Fibroblast of lung (primary cell): Measurements from ENCODE around the gene TAOK1. TPM values are rescaled to one million over a fixed set of nuclear protein-coding genes. Genes with fewer than 3 reads are reported as not detected.
A peak's percentile ranks its signal among the peaks of the same experiment; 100 is the strongest.

ENCODE experiments used
- DNase-seq, 2 donors: peaks; one replicate each; pipeline versions ENCODE4 v3.0.0 to v3.0.0-alpha.2; 2010; ENCODE audit warnings: low read depth in 2 of 2
- H2AFZ ChIP-seq: 2 replicates; pipeline ENCODE4 v1.5.1; 2012; ENCODE audit warnings: low read length, control low read depth, inconsistent platforms
- H3K27ac ChIP-seq: 2 replicates; pipeline ENCODE4 v1.5.1; 2011; ENCODE audit warnings: low read length, control low read depth; ENCODE audit not compliant: insufficient read depth
- H3K27me3 ChIP-seq: 2 replicates; pipeline ENCODE4 v1.5.1; 2011; ENCODE audit warnings: mild to moderate bottlenecking, low read length; ENCODE audit not compliant: control insufficient read depth, insufficient read depth
- H3K36me3 ChIP-seq: 2 replicates; pipeline ENCODE4 v1.5.1; 2011; ENCODE audit warnings: low read length; ENCODE audit not compliant: control insufficient read depth, insufficient read depth
- H3K4me1 ChIP-seq: 2 replicates; pipeline ENCODE4 v1.5.1; 2011; ENCODE audit warnings: low read length; ENCODE audit not compliant: control insufficient read depth, insufficient read depth; ENCODE audit errors: extremely low read depth
- H3K4me2 ChIP-seq: 2 replicates; pipeline ENCODE4 v1.5.1; 2011; ENCODE audit warnings: low read length, control low read depth; ENCODE audit not compliant: insufficient read depth; ENCODE audit errors: extremely low read depth
- H3K4me3 ChIP-seq, 4 experiments: fragments of 200-600 bp in 1 of 4; sonication (generic) in 1 of 4; replicated peaks in 1 of 4; 2 replicates each; pipeline ENCODE4 v1.5.1; 2011 to 2016; ENCODE audit warnings: low read length in 4 of 4, low read depth in 3 of 4, mild to moderate bottlenecking in 3 of 4, control low read depth in 2 of 4, inconsistent platforms in 1 of 4, mixed read lengths in 1 of 4; ENCODE audit not compliant: insufficient read depth in 1 of 4; ENCODE audit errors: control extremely low read depth in 1 of 4
- H3K79me2 ChIP-seq: 2 replicates; pipeline ENCODE4 v1.5.1; 2012; ENCODE audit warnings: mild to moderate bottlenecking, low read length, inconsistent platforms; ENCODE audit not compliant: control insufficient read depth, insufficient read depth
- H3K9ac ChIP-seq: 2 replicates; pipeline ENCODE4 v1.5.1; 2011; ENCODE audit warnings: mild to moderate bottlenecking, low read length, control low read depth; ENCODE audit not compliant: insufficient read depth
- H3K9me3 ChIP-seq: 2 replicates; pipeline ENCODE4 v1.5.1; 2012; ENCODE audit warnings: low read depth, low read length; ENCODE audit not compliant: control insufficient read depth, insufficient read depth
- H4K20me1 ChIP-seq: 2 replicates; pipeline ENCODE4 v1.5.1; 2011; ENCODE audit warnings: low read length; ENCODE audit not compliant: control insufficient read depth, insufficient read depth; ENCODE audit errors: extremely low read depth
- EZH2 ChIP-seq: IDR thresholded peaks from 2 replicates; pipeline ENCODE4 v1.5.1; 2012; ENCODE audit warnings: low read length, control low read depth, mild to moderate bottlenecking; ENCODE audit errors: missing control alignments
- polyA plus RNA-seq, 2 donors: library from polyadenylated mRNA; depleted of rRNA in 1 of 2; stranded (reverse) in 1 of 2; unstranded in 1 of 2; fragments of >200 nt; gene quantifications; 2 replicates each; pipeline ENCODE4 v1.2.1, GENCODE V29; 2011 to 2012; ENCODE audit warnings: missing spikeins in 1 of 2
- total RNA-seq: library from RNA; depleted of rRNA; stranded (reverse); fragments of >200 nt; gene quantifications from 2 replicates; pipeline ENCODE4 v1.2.1, GENCODE V29; 2014
- TF ChIP-seq, protein P1 (sequence below), 2 donors: IDR thresholded peaks in 1 of 2; conservative IDR thresholded peaks in 1 of 2; 1 replicate in 1 of 2; 2 replicates in 1 of 2; pipeline ENCODE4 v1.5.1; 2011 to 2012; ENCODE audit warnings: low read length in 2 of 2, control low read depth in 1 of 2, inconsistent platforms in 1 of 2, low read depth in 1 of 2, mild to moderate bottlenecking in 1 of 2

TAOK1 gene
- total and polyA plus RNA-seq, 2 donors (not counting 1 experiment from before 2014, with no cell fraction given) = 35.1 to 62.8 TPM

DNA sequence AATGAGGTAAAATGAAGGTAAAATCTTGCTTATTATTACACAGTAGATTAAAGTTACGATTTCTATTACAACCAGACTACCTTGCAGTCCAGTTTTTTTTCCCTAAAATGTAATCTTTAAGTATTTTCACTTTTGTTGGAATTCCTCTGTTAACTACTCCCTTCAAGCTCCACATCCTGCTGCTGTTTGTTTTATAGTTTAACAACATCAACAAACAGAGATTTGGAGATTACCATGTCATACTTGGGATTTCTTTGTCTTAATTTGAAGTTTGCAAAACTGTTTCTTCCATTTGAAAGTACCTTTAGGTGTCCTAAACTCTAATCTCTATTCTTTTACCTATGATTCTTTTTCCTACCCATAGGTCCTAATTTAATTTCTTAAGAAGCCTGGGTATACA lies 93.3 kb downstream of the TAOK1 start:
- Histone ChIP-seq H3K79me2 (no peaks in the 10 kb centered on the region), H2AFZ (no peak overlapping the region), H3K4me1 (no peaks in the 10 kb centered on the region), H3K36me3 (peaks cover 2% of the 10 kb centered on the region), H3K4me2 (no peak overlapping the region), H3K4me3 (no peak overlapping the region), H4K20me1 (no peaks in the 10 kb centered on the region), H3K9me3 (no peaks in the 10 kb centered on the region), H3K9ac (no peak overlapping the region), H3K27me3 (no peaks in the 10 kb centered on the region), H3K27ac (no peak overlapping the region)
- TF ChIP-seq, protein P1, sequence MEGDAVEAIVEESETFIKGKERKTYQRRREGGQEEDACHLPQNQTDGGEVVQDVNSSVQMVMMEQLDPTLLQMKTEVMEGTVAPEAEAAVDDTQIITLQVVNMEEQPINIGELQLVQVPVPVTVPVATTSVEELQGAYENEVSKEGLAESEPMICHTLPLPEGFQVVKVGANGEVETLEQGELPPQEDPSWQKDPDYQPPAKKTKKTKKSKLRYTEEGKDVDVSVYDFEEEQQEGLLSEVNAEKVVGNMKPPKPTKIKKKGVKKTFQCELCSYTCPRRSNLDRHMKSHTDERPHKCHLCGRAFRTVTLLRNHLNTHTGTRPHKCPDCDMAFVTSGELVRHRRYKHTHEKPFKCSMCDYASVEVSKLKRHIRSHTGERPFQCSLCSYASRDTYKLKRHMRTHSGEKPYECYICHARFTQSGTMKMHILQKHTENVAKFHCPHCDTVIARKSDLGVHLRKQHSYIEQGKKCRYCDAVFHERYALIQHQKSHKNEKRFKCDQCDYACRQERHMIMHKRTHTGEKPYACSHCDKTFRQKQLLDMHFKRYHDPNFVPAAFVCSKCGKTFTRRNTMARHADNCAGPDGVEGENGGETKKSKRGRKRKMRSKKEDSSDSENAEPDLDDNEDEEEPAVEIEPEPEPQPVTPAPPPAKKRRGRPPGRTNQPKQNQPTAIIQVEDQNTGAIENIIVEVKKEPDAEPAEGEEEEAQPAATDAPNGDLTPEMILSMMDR (conservative IDR thresholded peaks at IDR 0.05 in 1 of 2, IDR thresholded peaks at IDR 0.05 in 1 of 2; ENCODE audit: low read depth in 1 of 2, low read length in 2 of 2) = no peak
- no peak for TF ChIP-seq EZH2
- no peak for DNase-seq

DNA sequence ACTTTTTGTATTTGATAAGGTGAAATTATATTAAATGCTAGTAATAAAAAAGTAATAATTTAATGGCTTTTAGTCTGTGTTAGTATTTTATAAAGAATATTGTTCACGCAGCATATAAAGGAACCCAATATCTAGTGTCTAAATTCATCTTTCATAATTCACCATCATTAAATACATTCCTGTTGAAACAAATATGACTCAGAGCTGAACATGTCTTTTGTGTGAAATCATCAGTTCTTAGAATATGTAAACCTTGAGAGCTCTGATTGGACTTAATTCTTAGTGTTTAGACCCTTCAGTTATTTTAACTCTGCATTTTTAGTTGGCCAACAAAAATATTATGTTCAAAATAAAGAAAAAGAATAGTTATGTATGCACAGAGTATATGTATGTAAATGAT lies 104.8 kb downstream of the TAOK1 start:
- H3K4me3 ChIP-seq = no peak overlapping the region
- H3K79me2 ChIP-seq = no peaks in the 10 kb centered on the region
- no peaks in the 10 kb centered on the region for H4K20me1 ChIP-seq
- TF ChIP-seq, protein P1 (conservative IDR thresholded peaks at IDR 0.05 in 1 of 2, IDR thresholded peaks at IDR 0.05 in 1 of 2; ENCODE audit: low read depth in 1 of 2, low read length in 2 of 2) = no peak
- no peak for TF ChIP-seq EZH2
- no peaks in the 10 kb centered on the region for H3K4me1 ChIP-seq
- no peaks in the 10 kb centered on the region for H3K9me3 ChIP-seq
- no peak overlapping the region for H2AFZ ChIP-seq
- no peaks in the 10 kb centered on the region for H3K27me3 ChIP-seq
- no peaks in the 10 kb centered on the region for H3K36me3 ChIP-seq
- H3K4me2 ChIP-seq = no peak overlapping the region
- H3K27ac ChIP-seq = no peak overlapping the region
- DNase-seq = peak; percentile 47 to 57
- H3K9ac ChIP-seq = no peak overlapping the region

DNA sequence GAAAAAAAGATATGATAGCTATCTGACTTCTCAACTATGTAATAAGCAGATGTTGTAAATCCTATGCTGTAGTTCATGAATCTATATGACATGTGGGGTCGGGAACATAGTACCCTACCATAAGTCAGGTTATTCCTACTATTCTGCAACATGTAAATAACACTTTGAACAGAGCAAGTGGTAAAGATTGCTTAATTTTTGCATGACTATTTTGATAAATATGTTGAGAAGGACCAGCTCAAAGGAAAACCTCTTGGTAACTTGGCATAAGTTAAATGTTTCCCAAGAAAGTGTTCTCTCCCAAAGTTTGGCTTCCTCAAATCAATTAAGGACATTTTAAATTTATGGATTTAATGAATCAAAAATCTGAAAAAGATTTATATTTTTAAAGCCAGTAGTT lies 114.5 kb downstream of the TAOK1 start:
- Histone ChIP-seq H3K27me3 (no peaks in the 10 kb centered on the region), H3K4me1 (no peaks in the 10 kb centered on the region), H3K4me2 (no peak overlapping the region), H3K79me2 (no peaks in the 10 kb centered on the region), H3K9ac (no peak overlapping the region), H3K4me3 (no peak overlapping the region), H2AFZ (no peak overlapping the region), H3K9me3 (no peaks in the 10 kb centered on the region), H3K27ac (no peak overlapping the region), H4K20me1 (no peaks in the 10 kb centered on the region), H3K36me3 (peaks cover 1% of the 10 kb centered on the region)
- peak; percentile 7 to 46 for DNase-seq
- TF ChIP-seq EZH2 = no peak
- TF ChIP-seq, protein P1 (conservative IDR thresholded peaks at IDR 0.05 in 1 of 2, IDR thresholded peaks at IDR 0.05 in 1 of 2; ENCODE audit: low read depth in 1 of 2, low read length in 2 of 2) = no peak
